Gastrocnemius medialis (tissue), 4 donors: ENCODE data around the gene PPFIBP2.

ENCODE experiments used
- CTCF ChIP-seq, 5 experiments: fragments of 450-650 bp in 3 of 5; fragments of 200-600 bp in 2 of 5; sonication (generic) in 2 of 5; IDR thresholded peaks in 4 of 5; conservative IDR thresholded peaks in 1 of 5; 1 replicate in 4 of 5; 2 replicates in 1 of 5; pipeline ENCODE4 v1.5.1; 2016 to 2019; ENCODE audit warnings: antibody characterized with exemption in 5 of 5, mild to moderate bottlenecking in 3 of 5, moderate library complexity in 3 of 5
- POLR2A ChIP-seq, 2 donors: fragments of 450-650 bp; IDR thresholded peaks; one replicate each; pipeline ENCODE4 v1.6.1; 2017; ENCODE audit warnings: antibody characterized with exemption in 2 of 2, mild to moderate bottlenecking in 2 of 2, moderate library complexity in 2 of 2

GRCh38 chr11:7670641-7671040, 156.8 kb downstream of the PPFIBP2 start:
- TF ChIP-seq CTCF (IDR thresholded peaks at IDR 0.05 in 4 of 5, conservative IDR thresholded peaks at IDR 0.05 in 1 of 5): no peak
- TF ChIP-seq POLR2A (IDR thresholded peaks at IDR 0.05): no peak
